Keratinocyte (primary cell): ENCODE data around the gene TRMT61A. TPM values are rescaled to one million over a fixed set of nuclear protein-coding genes. Genes with fewer than 3 reads are reported as not detected.

Source experiments
- DNase-seq: peaks from one replicate; pipeline ENCODE4 v3.0.0-alpha.2; 2011; ENCODE audit warnings: low read depth, missing footprints, low spot score
- FAIRE-seq: peaks from 2 replicates; lab custom pipeline; 2011; peaks lifted over from hg19 to GRCh38; lab: Jason Lieb, UNC
- H2AFZ ChIP-seq: 2 replicates; pipeline ENCODE4 v1.6.0; 2012; ENCODE audit warnings: low read length, control low read depth, inconsistent platforms; ENCODE audit not compliant: control insufficient read depth
- H3K27ac ChIP-seq: 2 replicates; pipeline ENCODE4 v1.5.1; 2011; ENCODE audit warnings: low read length; ENCODE audit not compliant: control insufficient read depth, insufficient read depth
- H3K27me3 ChIP-seq: 3 replicates; pipeline ENCODE4 v1.6.0; 2011; ENCODE audit warnings: low read length; ENCODE audit not compliant: control insufficient read depth, insufficient read depth; ENCODE audit errors: extremely low read depth
- H3K36me3 ChIP-seq, 2 experiments: 2 replicates in 1 of 2; 3 replicates in 1 of 2; pipeline ENCODE4 v1.5.1; 2011; ENCODE audit warnings: low read length in 2 of 2, mild to moderate bottlenecking in 1 of 2; ENCODE audit not compliant: control insufficient read depth in 2 of 2, insufficient read depth in 2 of 2; ENCODE audit errors: extremely low read depth in 1 of 2
- H3K4me1 ChIP-seq: 3 replicates; pipeline ENCODE4 v1.5.1; 2011; ENCODE audit warnings: low read length; ENCODE audit not compliant: control insufficient read depth, insufficient read depth; ENCODE audit errors: extremely low read depth
- H3K4me2 ChIP-seq: 3 replicates; pipeline ENCODE4 v1.6.0; 2011; ENCODE audit warnings: low read depth, low read length; ENCODE audit not compliant: control insufficient read depth, insufficient read depth; ENCODE audit errors: extremely low read depth
- H3K4me3 ChIP-seq, 3 experiments: fragments of 200-600 bp in 1 of 3; sonication (generic) in 1 of 3; 2 replicates in 2 of 3; 3 replicates in 1 of 3; pipeline ENCODE4 v1.5.1; 2011 to 2016; ENCODE audit warnings: low read length in 3 of 3, mild to moderate bottlenecking in 3 of 3, control low read depth in 2 of 3, inconsistent platforms in 1 of 3, low read depth in 1 of 3, mixed read lengths in 1 of 3, mixed run types in 1 of 3, moderate library complexity in 1 of 3; ENCODE audit not compliant: control insufficient read depth in 2 of 3, insufficient read depth in 2 of 3; ENCODE audit errors: extremely low read depth in 1 of 3
- H3K79me2 ChIP-seq: 2 replicates; pipeline ENCODE4 v1.6.0; 2012; ENCODE audit warnings: low read length; ENCODE audit not compliant: control insufficient read depth, insufficient read depth
- H3K9ac ChIP-seq: 3 replicates; pipeline ENCODE4 v1.6.0; 2011; ENCODE audit warnings: low read length; ENCODE audit not compliant: control insufficient read depth, insufficient read depth; ENCODE audit errors: extremely low read depth
- H3K9me1 ChIP-seq: 3 replicates; pipeline ENCODE4 v1.6.0; 2011; ENCODE audit warnings: low read length; ENCODE audit not compliant: control insufficient read depth, insufficient read depth; ENCODE audit errors: extremely low read depth
- H3K9me3 ChIP-seq: 2 replicates; pipeline ENCODE4 v1.5.1; 2012; ENCODE audit warnings: low read depth, low read length; ENCODE audit not compliant: control insufficient read depth
- H4K20me1 ChIP-seq: 3 replicates; pipeline ENCODE4 v1.6.0; 2011; ENCODE audit warnings: low read length; ENCODE audit not compliant: control insufficient read depth, insufficient read depth; ENCODE audit errors: extremely low read depth
- CTCF ChIP-seq, 3 experiments: IDR thresholded peaks in 1 of 3; conservative IDR thresholded peaks in 1 of 3; optimal IDR thresholded peaks in 1 of 3; 2 replicates in 2 of 3; 3 replicates in 1 of 3; pipeline versions ENCODE3 to v1.5.1; 2011; ENCODE audit warnings: low read length in 3 of 3, mild to moderate bottlenecking in 3 of 3, moderate library complexity in 2 of 3, control low read depth in 1 of 3, inconsistent platforms in 1 of 3; ENCODE audit not compliant: insufficient read depth in 2 of 3; ENCODE audit errors: extremely low read depth in 1 of 3
- EZH2 ChIP-seq: IDR thresholded peaks from one replicate; pipeline ENCODE4 v1.6.1; 2012; ENCODE audit warnings: inconsistent platforms, mild to moderate bottlenecking, low read length, moderate library complexity
- dilution Hi-C: fragments of 300-500 bp; cut with MboI; formaldehyde crosslinking; loops from one replicate; pipeline ENCODE4 v1.7.0; 2020; ENCODE audit warnings: low sequenced_read_pairs; ENCODE audit not compliant: extremely low pct_ligation_motif_present
- polyA plus RNA-seq, 5 experiments: library from polyadenylated mRNA; depleted of rRNA in 3 of 5; stranded (reverse) in 3 of 5; stranded (forward) in 1 of 5; unstranded in 1 of 5; fragments of >200 nt; gene quantifications; 1 replicate in 1 of 5; 2 replicates in 3 of 5; 3 replicates in 1 of 5; pipeline versions ENCODE4 v1.2.1 to v1.2.3, GENCODE V29; 2011 to 2012; ENCODE audit warnings: missing spikeins in 2 of 5, low read depth in 1 of 5, low replicate concordance in 1 of 5

Gene TRMT61A
- polyA plus RNA-seq, 1 donor (not counting 4 experiments of a cell fraction or from before 2014, with no cell fraction given): 4.4 TPM

- Histone ChIP-seq H3K4me3 (no peak overlapping the region), H4K20me1 (no peaks in the 10 kb centered on the region), H3K27ac (no peak overlapping the region), H3K4me1 (peaks cover under 1% of the 10 kb centered on the region), H3K9me3 (no peaks in the 10 kb centered on the region), H3K4me2 (no peak overlapping the region), H3K27me3 (no peaks in the 10 kb centered on the region), H2AFZ (no peak overlapping the region), H3K79me2 (peaks cover 58% of the 10 kb centered on the region), H3K9ac (no peak overlapping the region), H3K9me1 (no peaks in the 10 kb centered on the region), H3K36me3 (peaks cover 4 to 6% of the 10 kb centered on the region in 2 experiments)
- DNase-seq (no peak), FAIRE-seq (no peak)
- dilution Hi-C loops: no loop called here
- TF ChIP-seq EZH2: no peak
- TF ChIP-seq CTCF (optimal IDR thresholded peaks at IDR 0.05 in 1 of 3, IDR thresholded peaks at IDR 0.05 in 1 of 3, conservative IDR thresholded peaks at IDR 0.05 in 1 of 3; ENCODE audit: extremely low read depth in 1 of 3, insufficient read depth in 2 of 3, low read length in 3 of 3): no peak
These were observed 40.4 kb downstream of the TRMT61A start for GRCh38 chr14:103569408-103569807.

GRCh38 chr14:103574104-103574503 lies 45.1 kb downstream of the TRMT61A start:
- peaks cover 13% of the 10 kb centered on the region for H3K4me1 ChIP-seq
- H3K27ac ChIP-seq: no peak overlapping the region
- H4K20me1 ChIP-seq: peaks cover 5% of the 10 kb centered on the region
- H3K4me2 ChIP-seq: no peak overlapping the region
- no peak overlapping the region for H3K9ac ChIP-seq
- no peaks in the 10 kb centered on the region for H3K9me3 ChIP-seq
- TF ChIP-seq EZH2 (no peak), CTCF (optimal IDR thresholded peaks at IDR 0.05 in 1 of 3, IDR thresholded peaks at IDR 0.05 in 1 of 3, conservative IDR thresholded peaks at IDR 0.05 in 1 of 3; ENCODE audit: extremely low read depth in 1 of 3, insufficient read depth in 2 of 3, low read length in 3 of 3) (no peak)
- H3K79me2 ChIP-seq: peaks cover 30% of the 10 kb centered on the region
- dilution Hi-C loops: no loop called here
- H2AFZ ChIP-seq: no peak overlapping the region
- H3K4me3 ChIP-seq: no peak overlapping the region
- H3K36me3 ChIP-seq: peaks cover 19 to 20% of the 10 kb centered on the region in 2 experiments
- no peaks in the 10 kb centered on the region for H3K9me1 ChIP-seq
- no peak for FAIRE-seq
- H3K27me3 ChIP-seq: no peaks in the 10 kb centered on the region
- no peak for DNase-seq
